Nephron progenitor cell (in vitro differentiated cells): ENCODE measurements around the gene RNASEH2C.
"Not testable (repeated sequence)": the region's sequence is repeated elsewhere in the genome, so short reads cannot be mapped to it uniquely, and the experiment has no call there.

Experiments
- DNase-seq: peaks from one replicate; pipeline ENCODE4 v3.0.0; 2021
- H3K27ac Mint-ChIP-seq: 2 replicates; pipeline ENCODE4 v1.8.0; 2021; ENCODE audit warnings: mild to moderate bottlenecking, moderate library complexity, mixed read lengths
- H3K27me3 Mint-ChIP-seq: 2 replicates; pipeline ENCODE4 v1.8.0; 2021; ENCODE audit warnings: mild to moderate bottlenecking, low read depth, mixed read lengths; ENCODE audit not compliant: poor library complexity
- H3K36me3 Mint-ChIP-seq: 2 replicates; pipeline ENCODE4 v1.8.0; 2021; ENCODE audit warnings: low read depth, mixed read lengths
- H3K4me1 Mint-ChIP-seq: 2 replicates; pipeline ENCODE4 v1.8.0; 2021; ENCODE audit warnings: mixed read lengths
- H3K4me3 Mint-ChIP-seq: 2 replicates; pipeline ENCODE4 v1.8.0; 2021; ENCODE audit warnings: mild to moderate bottlenecking, moderate library complexity, mixed read lengths
- H3K9me3 Mint-ChIP-seq: 2 replicates; pipeline ENCODE4 v1.8.0; 2021; ENCODE audit warnings: mild to moderate bottlenecking, moderate library complexity, mixed read lengths
- CTCF ChIP-seq: fragments of 200-600 bp; sonication (generic); IDR thresholded peaks from 2 replicates; pipeline ENCODE4 v1.5.0; 2021; ENCODE audit warnings: antibody characterized with exemption

RNASEH2C gene

GRCh38 chr11:65692367-65692766 lies 28.2 kb downstream of the RNASEH2C start:
- Mint-ChIP-seq H3K27me3 (peaks cover 26% of the 10 kb centered on the region), H3K27ac (no peak overlapping the region), H3K36me3 (no peaks in the 10 kb centered on the region), H3K9me3 (peaks cover 6% of the 10 kb centered on the region), H3K4me3 (no peak overlapping the region), H3K4me1 (no peaks in the 10 kb centered on the region)
- no peak for TF ChIP-seq CTCF
- DNase-seq = no peak

DNA sequence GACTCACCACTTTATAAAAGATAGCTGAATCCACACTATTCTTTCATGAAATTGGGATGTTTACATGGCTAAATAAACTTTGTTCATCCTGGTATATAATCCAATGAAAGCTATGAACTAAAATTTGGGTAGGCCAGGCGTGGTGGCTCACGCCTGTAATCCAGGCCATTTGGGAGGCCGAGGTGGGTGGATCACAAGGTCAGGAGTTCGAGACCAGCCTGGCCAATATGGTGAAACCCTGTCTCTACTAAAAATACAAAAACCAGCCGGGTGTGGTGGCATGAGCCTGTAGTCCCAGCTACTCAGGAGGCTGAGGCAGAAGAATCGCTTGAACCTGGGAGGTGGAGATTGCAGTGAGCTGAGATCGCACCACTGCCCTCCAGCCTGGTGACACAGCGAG lies 28.8 kb downstream of the RNASEH2C start:
- H3K9me3 Mint-ChIP-seq, H3K4me3 Mint-ChIP-seq, H3K4me1 Mint-ChIP-seq: not testable (repeated sequence)

DNA sequence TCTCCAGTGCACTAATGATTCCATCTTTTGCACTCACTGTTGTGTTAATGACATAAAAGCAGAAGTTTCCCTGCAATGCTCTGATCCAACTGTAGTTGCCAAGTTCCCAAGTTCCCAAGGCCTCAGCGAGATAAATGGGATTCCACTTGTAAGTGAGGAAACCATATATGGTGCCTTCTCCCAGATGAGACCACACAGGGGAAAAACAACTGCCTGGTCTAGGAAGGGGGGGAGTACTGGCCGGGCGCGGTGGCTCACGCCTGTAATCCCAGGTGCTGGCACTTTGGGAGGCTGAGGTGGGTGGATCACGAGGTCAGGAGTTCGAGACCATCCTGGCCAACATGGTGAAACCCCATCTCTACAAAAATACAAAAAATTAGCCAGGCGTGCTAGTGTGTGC lies 34.6 kb downstream of the RNASEH2C start:
- Mint-ChIP-seq H3K9me3 (peaks cover 6% of the 10 kb centered on the region), H3K27ac (no peak overlapping the region), H3K27me3 (peaks cover 43% of the 10 kb centered on the region), H3K4me3 (no peak overlapping the region), H3K36me3 (no peaks in the 10 kb centered on the region), H3K4me1 (no peaks in the 10 kb centered on the region)
- DNase-seq = no peak
- no peak for TF ChIP-seq CTCF

More for the DNA sequence above, 28.8 kb downstream of the RNASEH2C start:
- DNase-seq, H3K27ac Mint-ChIP-seq, H3K36me3 Mint-ChIP-seq: not testable (repeated sequence)
- peaks cover 26% of the 10 kb centered on the region for H3K27me3 Mint-ChIP-seq

GRCh38 chr11:65683480-65683879 lies 37.1 kb downstream of the RNASEH2C start:
- DNase-seq, H3K4me1 Mint-ChIP-seq, H3K4me3 Mint-ChIP-seq, H3K9me3 Mint-ChIP-seq, H3K36me3 Mint-ChIP-seq, H3K27ac Mint-ChIP-seq: not testable (repeated sequence)
- peaks cover 50% of the 10 kb centered on the region for H3K27me3 Mint-ChIP-seq

GRCh38 chr11:65680192-65680743 lies 40.3 kb downstream of the RNASEH2C start:
- Mint-ChIP-seq H3K4me3 (no peak overlapping the region), H3K9me3 (no peaks in the 10 kb centered on the region)
- no peak for DNase-seq

DNA sequence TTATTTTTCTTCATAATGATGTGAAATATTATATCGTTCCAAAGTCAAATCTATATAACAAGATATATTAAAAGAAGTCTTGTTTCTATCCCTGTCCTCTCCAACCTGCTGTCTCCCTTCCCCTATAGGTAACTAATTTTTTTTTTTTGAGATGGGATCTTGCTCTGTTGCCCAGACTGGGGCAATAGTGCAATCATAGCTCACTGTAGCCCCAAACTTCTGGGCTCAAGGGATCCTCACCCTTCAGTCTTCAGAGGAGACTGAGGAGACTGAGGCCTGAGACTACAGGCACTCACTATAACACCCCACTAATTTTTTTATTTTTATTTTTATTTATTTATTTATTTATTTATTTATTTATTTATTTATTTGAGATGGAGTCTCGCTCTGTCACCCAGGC lies 47.6 kb downstream of the RNASEH2C start:
- no peak for DNase-seq
- Mint-ChIP-seq H3K4me1 (no peaks in the 10 kb centered on the region), H3K4me3 (no peak overlapping the region), H3K36me3 (no peaks in the 10 kb centered on the region), H3K27ac (no peak overlapping the region), H3K27me3 (peaks cover 29% of the 10 kb centered on the region), H3K9me3 (peaks cover 4% of the 10 kb centered on the region)
- TF ChIP-seq CTCF = no peak

More at GRCh38 chr11:65680192-65680743, 40.3 kb downstream of the RNASEH2C start:
- no peaks in the 10 kb centered on the region for H3K4me1 Mint-ChIP-seq
- no peak for TF ChIP-seq CTCF
- no peak overlapping the region for H3K27ac Mint-ChIP-seq
- no peaks in the 10 kb centered on the region for H3K36me3 Mint-ChIP-seq
- peaks cover 53% of the 10 kb centered on the region for H3K27me3 Mint-ChIP-seq

GRCh38 chr11:65672180-65672860 lies 48.3 kb downstream of the RNASEH2C start:
- Mint-ChIP-seq H3K4me3 (no peak overlapping the region), H3K27me3 (peaks cover 30% of the 10 kb centered on the region), H3K36me3 (no peaks in the 10 kb centered on the region), H3K4me1 (no peaks in the 10 kb centered on the region), H3K9me3 (peaks cover 4% of the 10 kb centered on the region), H3K27ac (no peak overlapping the region)
- no peak for TF ChIP-seq CTCF
- no peak for DNase-seq
